Memory B cell (primary cell): Measurements from ENCODE around the gene BCR.

Experiments
- ATAC-seq: fragments of 150-1000 bp; cut with Tn5 transposase; 2 replicates; pipeline ENCODE4 v1.10.0; 2021; ENCODE audit warnings: low read depth, mild to moderate bottlenecking, moderate library complexity
- DNase-seq, 2 donors: peaks; one replicate each; pipeline ENCODE4 v3.0.0; 2022; ENCODE audit warnings: low spot score in 2 of 2
- H3K27ac Mint-ChIP-seq: one replicate; pipeline ENCODE4 v1.8.0; 2022; ENCODE audit warnings: mild to moderate bottlenecking, moderate library complexity, mixed read lengths
- H3K27me3 Mint-ChIP-seq: one replicate; pipeline ENCODE4 v1.8.0; 2022; ENCODE audit warnings: mixed read lengths
- H3K36me3 Mint-ChIP-seq: one replicate; pipeline ENCODE4 v1.8.0; 2022; ENCODE audit warnings: mild to moderate bottlenecking, mixed read lengths
- H3K4me1 Mint-ChIP-seq: one replicate; pipeline ENCODE4 v1.8.0; 2022; ENCODE audit warnings: mixed read lengths
- H3K4me3 Mint-ChIP-seq: one replicate; pipeline ENCODE4 v1.8.0; 2022; ENCODE audit warnings: mild to moderate bottlenecking, moderate library complexity, mixed read lengths
- H3K9me3 Mint-ChIP-seq: one replicate; pipeline ENCODE4 v1.8.0; 2022; ENCODE audit warnings: mixed read lengths

Gene BCR

DNA sequence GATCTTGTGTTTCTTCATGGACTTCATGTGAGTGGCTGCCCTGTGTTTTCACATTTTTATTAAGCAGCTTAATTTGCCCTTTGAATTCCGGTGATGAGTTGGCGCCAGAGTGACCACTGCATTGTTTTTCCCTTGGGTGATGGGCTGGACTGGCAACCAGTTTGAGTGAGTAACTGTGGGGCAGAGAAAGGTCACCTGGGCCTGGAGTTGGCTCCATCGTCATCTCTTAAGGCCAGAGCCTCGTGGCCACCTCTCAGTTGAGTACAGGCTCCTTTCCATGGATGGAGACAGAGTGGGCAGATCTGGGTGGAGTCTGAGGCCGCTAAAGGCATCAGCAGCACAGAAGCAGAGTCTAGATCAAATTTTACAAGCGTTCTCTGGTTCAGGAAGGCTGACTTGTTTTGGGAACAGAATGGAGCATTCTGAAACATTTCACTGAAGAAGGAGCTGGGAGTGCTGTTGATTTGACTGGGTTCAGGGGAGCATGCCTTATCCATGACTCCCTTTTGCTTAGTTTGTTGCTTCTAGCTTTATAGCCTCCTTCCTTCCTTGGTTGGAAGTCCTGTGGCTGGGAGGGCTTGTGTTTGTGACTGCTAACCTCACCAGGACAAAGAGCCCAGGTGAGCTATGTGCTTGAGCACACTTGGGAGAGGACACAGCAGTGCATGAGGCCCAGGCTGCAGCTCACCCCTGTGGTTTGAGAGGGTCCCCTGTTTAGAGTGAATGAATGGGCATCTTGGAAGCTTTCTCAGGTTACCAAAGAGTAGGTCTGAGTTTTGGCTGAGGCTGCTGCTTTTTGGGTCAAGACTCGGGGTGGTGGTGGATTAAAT is 7.8 kb downstream of the BCR start:
- Mint-ChIP-seq H3K4me1 (peaks cover 27% of the 10 kb centered on the region), H3K27me3 (no peaks in the 10 kb centered on the region), H3K4me3 (no peak overlapping the region), H3K9me3 (no peaks in the 10 kb centered on the region), H3K36me3 (peaks cover 11% of the 10 kb centered on the region), H3K27ac (no peak overlapping the region)
- DNase-seq (no peak), ATAC-seq (no peak)

DNA sequence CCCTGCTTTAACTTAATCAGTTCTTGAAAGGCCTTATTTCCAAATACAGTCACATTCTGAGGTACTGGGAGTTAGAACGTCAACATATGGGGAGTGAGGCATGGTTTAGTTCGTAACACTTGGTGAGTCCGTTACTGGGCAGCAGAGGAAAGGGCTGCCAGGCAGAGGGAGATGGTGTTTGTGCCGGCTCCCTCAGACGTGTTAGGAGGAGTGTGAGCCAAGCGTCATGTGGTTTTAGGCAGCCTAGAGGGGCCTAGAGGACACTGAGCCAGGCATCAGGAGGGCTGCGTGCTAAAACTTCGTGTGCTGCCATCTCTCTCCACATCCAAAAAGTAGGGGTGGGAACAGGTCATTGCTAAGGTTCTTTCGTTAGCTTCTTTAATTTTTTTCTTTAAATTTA is 10.2 kb downstream of the BCR start:
- DNase-seq = no peak
- Mint-ChIP-seq H3K27me3 (no peaks in the 10 kb centered on the region), H3K9me3 (no peaks in the 10 kb centered on the region), H3K4me3 (no peak overlapping the region), H3K4me1 (peaks cover 15% of the 10 kb centered on the region), H3K36me3 (peaks cover 11% of the 10 kb centered on the region), H3K27ac (no peak overlapping the region)
- ATAC-seq = no peak

DNA sequence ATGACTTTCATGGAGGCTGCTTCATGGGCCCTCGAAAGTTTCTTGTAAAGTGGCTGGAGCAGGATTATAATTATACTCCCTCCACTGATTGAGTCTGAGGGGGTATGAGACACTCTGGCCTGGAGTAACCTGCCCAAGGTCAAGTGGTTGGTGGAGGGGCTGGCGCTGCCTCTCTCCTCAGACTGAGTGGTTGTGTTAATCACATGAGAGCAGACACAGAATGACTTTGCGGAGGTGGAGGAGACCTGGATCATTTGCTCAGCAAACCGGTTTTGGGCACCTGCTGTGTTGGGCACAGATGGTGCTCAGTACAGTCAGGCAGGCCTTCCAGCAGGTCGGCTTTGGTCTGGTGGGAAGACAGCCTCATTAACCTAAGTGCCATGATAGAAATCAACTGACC is 11.8 kb downstream of the BCR start:
- Mint-ChIP-seq H3K27ac (no peak overlapping the region), H3K4me1 (peaks cover 8% of the 10 kb centered on the region), H3K36me3 (peaks cover 9% of the 10 kb centered on the region), H3K9me3 (no peaks in the 10 kb centered on the region), H3K27me3 (no peaks in the 10 kb centered on the region), H3K4me3 (no peak overlapping the region)
- no peak for DNase-seq
- ATAC-seq = no peak

DNA sequence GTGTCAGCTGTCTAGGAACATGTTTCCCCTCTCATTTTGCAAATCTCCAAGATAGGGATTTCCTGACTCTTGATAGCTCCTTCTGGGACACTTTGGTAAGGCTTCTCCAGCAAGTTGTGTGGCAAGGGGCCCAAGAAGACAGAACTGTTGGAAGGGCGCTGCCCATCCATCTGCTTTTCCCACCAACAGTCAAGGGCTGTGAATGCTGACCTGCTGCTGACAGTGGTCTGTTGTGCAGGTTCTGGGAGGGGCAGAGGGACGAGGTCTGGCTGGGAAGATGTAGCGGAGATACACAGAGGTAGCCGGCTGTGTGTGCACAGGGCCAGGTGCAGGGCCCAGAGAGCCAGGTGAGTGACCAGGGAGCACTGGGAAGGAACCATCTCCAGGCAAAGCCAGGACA is 12.2 kb downstream of the BCR start:
- Mint-ChIP-seq H3K36me3 (peaks cover 9% of the 10 kb centered on the region), H3K4me3 (no peak overlapping the region), H3K27me3 (no peaks in the 10 kb centered on the region), H3K27ac (no peak overlapping the region), H3K4me1 (peaks cover 11% of the 10 kb centered on the region), H3K9me3 (no peaks in the 10 kb centered on the region)
- DNase-seq = no peak
- ATAC-seq = no peak

DNA sequence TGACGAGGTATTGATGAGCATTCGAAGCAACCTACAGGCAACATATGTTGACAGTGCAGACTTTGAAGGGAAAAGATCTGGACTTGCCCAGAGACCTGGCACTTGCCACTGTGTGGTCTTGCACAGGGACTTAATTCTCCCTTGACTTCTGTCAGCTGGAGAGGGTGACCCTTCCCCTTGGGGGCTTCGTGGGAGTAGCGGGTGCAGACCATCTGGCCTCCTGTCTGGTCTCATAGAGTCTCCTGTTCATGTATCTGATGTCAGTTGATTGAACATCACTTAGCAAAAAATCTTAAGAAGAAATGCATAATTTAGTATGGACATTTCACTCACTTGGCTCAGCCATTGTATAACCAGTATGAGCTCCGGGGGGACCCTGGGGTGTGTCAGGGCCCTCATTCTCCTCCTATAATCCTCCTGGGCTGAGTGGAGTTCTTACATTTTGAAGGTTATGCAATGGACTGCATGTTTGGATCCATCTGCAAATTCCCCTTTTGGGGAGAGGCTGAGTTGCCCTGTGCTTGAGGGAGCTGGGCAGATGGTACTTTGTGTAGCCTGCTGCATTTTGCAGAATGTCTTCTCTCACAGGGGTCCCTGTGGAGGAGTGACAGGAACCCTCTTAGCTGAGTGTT is 13.0 kb downstream of the BCR start:
- Mint-ChIP-seq H3K27me3 (no peaks in the 10 kb centered on the region), H3K27ac (no peak overlapping the region), H3K4me3 (no peak overlapping the region), H3K36me3 (peaks cover 12% of the 10 kb centered on the region), H3K9me3 (no peaks in the 10 kb centered on the region), H3K4me1 (peaks cover 14% of the 10 kb centered on the region)
- ATAC-seq = no peak
- no peak for DNase-seq

DNA sequence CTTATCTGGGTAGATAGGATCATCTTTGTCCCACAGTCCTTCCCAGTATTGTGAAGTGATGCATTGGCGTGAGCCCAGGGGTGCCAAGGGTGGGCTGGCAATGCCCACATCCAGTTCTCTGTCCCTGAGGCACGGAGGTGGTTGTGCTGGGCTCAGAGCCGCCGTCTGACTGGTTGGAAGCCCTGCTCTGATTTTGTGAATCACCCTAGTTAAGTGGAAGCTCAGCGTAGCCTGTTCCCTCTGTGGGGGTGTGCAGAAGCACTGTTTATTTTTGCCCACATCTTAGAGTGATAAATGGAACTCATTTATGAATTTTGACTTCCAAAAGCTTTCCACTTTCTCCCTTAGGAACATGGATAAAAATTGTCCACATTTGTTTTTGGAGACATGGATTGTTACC is 13.6 kb downstream of the BCR start:
- Mint-ChIP-seq H3K4me3 (no peak overlapping the region), H3K36me3 (peaks cover 13% of the 10 kb centered on the region), H3K27me3 (no peaks in the 10 kb centered on the region), H3K4me1 (peaks cover 14% of the 10 kb centered on the region), H3K27ac (no peak overlapping the region), H3K9me3 (no peaks in the 10 kb centered on the region)
- ATAC-seq (no peak), DNase-seq (no peak)

DNA sequence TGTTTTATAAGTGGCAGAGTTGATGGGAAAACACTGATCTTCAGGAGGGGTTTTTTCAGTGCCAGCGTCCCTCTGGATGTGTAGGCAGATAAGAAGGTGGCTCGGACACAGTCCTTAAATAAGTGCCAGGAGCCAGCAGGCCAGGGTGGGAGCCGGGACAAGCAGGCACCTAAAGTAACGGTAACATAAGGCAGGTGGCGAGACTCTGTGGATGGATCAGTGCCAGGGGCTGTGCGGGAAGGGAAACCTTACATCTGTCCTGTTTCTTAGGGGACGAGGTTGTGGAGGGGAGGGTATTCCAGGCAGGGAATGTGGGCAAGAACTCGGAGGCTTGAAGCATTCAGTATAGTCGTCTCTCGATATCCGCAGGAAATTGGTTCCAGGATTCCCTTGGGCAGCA is 15.9 kb downstream of the BCR start:
- ATAC-seq (no peak), DNase-seq (no peak)
- H3K27me3 Mint-ChIP-seq = no peaks in the 10 kb centered on the region
- H3K9me3 Mint-ChIP-seq = no peaks in the 10 kb centered on the region
- no peak overlapping the region for H3K27ac Mint-ChIP-seq
- H3K36me3 Mint-ChIP-seq = peaks cover 9% of the 10 kb centered on the region
- no peak overlapping the region for H3K4me3 Mint-ChIP-seq
- H3K4me1 Mint-ChIP-seq = peaks cover 12% of the 10 kb centered on the region

DNA sequence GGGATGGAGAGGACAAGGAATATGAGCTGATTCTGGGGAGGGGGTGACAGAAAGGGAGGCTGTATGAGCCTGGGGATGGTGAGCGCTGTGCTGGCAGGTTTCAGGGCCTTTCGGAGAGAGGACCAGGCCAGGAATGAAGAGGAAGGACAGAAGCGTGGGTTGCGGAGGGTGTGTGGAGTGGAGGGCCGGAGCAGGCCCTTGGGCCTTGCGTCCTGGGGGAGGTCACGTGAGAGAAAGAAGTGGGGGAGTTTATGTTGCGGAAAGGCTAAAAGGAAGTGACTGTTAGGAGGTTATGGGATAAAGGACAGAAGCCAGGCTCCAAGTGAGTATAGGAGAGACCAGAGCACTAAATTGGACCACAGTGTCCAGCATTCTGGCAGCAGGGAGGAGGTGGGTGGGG is 17.5 kb downstream of the BCR start:
- no peak overlapping the region for H3K4me3 Mint-ChIP-seq

DNA sequence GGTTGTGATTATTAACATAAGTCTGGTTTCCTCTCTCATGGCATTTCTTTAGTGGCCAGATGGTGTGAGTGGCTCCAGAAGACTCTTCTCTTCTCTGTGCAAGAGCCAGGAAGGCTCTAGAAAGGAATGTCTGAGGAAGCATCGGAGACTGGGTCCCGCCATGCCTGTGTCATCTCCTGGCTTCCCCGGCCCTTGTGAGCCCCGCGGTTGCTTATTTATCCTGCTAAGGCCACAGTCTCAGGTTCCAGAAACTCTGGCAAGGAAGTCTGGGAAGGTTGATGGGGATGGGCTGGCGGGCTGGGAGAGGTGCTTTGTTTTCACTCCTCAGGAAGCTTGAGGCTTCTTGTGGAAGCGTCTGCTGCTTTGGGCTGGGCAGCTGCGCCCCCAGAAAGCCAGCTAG is 18.9 kb downstream of the BCR start:
- Mint-ChIP-seq H3K4me3 (no peak overlapping the region), H3K27ac (no peak overlapping the region), H3K27me3 (no peaks in the 10 kb centered on the region), H3K4me1 (peaks cover 10% of the 10 kb centered on the region), H3K9me3 (no peaks in the 10 kb centered on the region), H3K36me3 (peaks cover 6% of the 10 kb centered on the region)
- ATAC-seq (no peak), DNase-seq (no peak)

More for the DNA sequence above, 17.5 kb downstream of the BCR start:
- no peak for DNase-seq
- H3K27ac Mint-ChIP-seq = peak overlapping the region; percentile 74
- H3K27me3 Mint-ChIP-seq = no peaks in the 10 kb centered on the region
- peaks cover 6% of the 10 kb centered on the region for H3K36me3 Mint-ChIP-seq
- ATAC-seq = no peak
- peaks cover 12% of the 10 kb centered on the region for H3K4me1 Mint-ChIP-seq
- H3K9me3 Mint-ChIP-seq = no peaks in the 10 kb centered on the region

DNA sequence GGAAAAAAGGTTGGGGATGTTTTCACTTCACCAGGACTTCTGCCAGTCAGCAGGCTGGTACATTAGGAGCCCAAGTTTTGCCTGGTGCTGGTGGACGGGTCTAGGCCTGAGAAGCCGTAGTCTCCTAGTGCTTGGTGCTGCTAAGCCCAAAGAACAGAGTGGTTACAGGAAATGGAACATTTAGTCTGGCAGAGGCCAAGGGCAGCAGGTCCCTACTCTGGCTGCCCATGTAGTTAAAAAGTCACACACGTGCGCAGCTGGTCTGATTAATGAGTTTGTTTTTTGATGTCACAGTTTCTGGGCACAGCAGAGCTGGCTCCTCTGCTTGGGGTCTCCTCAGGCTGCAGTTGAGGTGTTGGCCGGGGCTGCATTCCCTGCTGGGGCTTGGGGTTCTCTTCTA is 20.6 kb downstream of the BCR start:
- peaks cover 10% of the 10 kb centered on the region for H3K4me1 Mint-ChIP-seq

DNA sequence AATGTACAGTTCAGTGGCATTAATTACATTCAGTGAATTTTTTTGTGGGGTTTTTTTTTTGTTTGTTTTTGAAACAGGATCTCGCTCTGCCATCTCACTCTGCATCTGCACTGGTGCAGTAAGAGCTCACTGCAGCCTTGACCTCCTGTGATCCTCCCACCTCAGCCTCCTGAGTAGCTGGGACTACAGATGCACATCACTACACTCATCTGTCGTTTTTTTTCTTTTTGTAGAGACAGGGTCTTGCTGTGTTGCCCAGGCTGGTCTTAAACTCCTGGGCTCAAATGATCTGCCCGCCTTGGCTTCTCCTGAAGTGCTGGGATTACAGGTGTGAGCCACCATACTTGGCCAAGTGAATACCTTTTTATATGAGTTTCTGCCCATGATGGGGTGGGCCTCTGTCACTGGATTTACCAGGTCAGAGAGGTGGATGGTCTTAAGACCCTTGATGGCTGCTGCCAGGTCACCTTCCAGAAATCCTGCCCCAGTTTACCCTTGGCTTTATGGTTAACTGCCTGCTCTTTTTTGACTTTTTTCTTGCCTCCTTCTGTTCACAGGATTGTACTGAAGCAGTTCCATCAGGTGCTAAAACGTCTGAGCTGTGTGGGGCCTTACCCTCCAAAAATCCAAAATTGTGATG is 22.6 kb downstream of the BCR start:
- peaks cover 15% of the 10 kb centered on the region for H3K4me1 Mint-ChIP-seq
- no peak overlapping the region for H3K27ac Mint-ChIP-seq
- ATAC-seq (no peak), DNase-seq (no peak)
- H3K4me3 Mint-ChIP-seq = no peak overlapping the region
- H3K36me3 Mint-ChIP-seq = peaks cover 8% of the 10 kb centered on the region
- H3K9me3 Mint-ChIP-seq = peaks cover 1% of the 10 kb centered on the region
- H3K27me3 Mint-ChIP-seq = peaks cover 1% of the 10 kb centered on the region

More for the DNA sequence above, 20.6 kb downstream of the BCR start:
- Mint-ChIP-seq H3K4me3 (no peak overlapping the region), H3K27ac (no peak overlapping the region), H3K27me3 (no peaks in the 10 kb centered on the region), H3K9me3 (no peaks in the 10 kb centered on the region), H3K36me3 (peaks cover 6% of the 10 kb centered on the region)
- no peak for DNase-seq
- no peak for ATAC-seq

DNA sequence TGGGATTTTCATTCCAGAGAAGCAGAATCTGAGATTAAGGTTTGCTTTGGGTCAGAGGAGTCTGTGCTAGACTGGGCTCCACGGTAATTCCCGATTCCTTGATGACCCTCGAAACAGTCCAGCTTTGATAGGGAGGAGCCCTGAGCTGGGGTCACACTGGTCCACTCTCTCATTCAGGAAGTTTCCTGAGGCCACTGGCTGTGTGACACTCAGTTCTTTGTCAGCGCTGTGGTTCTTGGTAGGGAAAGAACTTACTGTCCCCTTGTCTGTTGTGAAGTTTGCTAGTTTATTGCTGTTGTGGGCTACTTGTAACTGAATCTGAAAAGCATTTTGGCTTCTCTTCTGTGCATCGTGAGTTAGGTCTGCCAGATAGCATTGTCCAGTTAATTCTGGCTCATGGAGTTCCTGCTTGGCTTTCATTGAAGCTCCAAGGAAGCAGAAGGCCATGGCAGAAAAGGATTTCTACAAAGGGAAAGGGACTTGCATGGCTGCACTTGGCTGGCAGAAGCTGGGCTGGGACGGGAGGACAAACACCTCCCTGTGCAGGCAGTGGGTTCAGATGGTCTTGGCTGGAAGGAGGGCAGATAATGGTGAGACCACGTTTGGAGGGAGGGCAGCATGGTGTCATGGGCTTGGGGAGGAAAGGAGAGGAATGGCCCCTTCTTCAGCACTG is 23.3 kb downstream of the BCR start:
- Mint-ChIP-seq H3K9me3 (peaks cover 1% of the 10 kb centered on the region), H3K4me1 (peaks cover 17% of the 10 kb centered on the region), H3K27me3 (peaks cover 1% of the 10 kb centered on the region), H3K27ac (no peak overlapping the region), H3K4me3 (no peak overlapping the region), H3K36me3 (peaks cover 7% of the 10 kb centered on the region)
- DNase-seq = no peak
- ATAC-seq = no peak

DNA sequence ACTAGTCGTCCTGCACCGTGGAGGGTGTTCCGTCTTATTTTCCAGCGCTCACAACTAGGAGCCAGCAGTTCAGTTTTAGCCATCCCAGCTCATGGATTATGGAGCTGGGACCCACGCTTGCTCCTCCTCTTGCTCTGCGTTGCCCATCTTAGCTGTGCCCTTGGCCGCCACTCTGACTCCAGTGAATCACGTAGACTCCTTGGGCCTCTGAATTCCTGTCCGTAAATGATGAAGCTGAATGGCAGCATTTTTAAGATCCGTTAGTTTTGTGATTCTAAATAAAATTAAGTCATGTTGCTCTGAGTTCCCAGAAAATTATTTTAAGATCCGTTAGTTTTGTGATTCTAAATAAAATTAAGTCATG is 23.8 kb downstream of the BCR start:
- Mint-ChIP-seq H3K27me3 (peaks cover 1% of the 10 kb centered on the region), H3K36me3 (peaks cover 7% of the 10 kb centered on the region), H3K4me1 (peaks cover 21% of the 10 kb centered on the region), H3K27ac (no peak overlapping the region), H3K4me3 (no peak overlapping the region), H3K9me3 (peaks cover 1% of the 10 kb centered on the region)
- DNase-seq (no peak), ATAC-seq (no peak)

DNA sequence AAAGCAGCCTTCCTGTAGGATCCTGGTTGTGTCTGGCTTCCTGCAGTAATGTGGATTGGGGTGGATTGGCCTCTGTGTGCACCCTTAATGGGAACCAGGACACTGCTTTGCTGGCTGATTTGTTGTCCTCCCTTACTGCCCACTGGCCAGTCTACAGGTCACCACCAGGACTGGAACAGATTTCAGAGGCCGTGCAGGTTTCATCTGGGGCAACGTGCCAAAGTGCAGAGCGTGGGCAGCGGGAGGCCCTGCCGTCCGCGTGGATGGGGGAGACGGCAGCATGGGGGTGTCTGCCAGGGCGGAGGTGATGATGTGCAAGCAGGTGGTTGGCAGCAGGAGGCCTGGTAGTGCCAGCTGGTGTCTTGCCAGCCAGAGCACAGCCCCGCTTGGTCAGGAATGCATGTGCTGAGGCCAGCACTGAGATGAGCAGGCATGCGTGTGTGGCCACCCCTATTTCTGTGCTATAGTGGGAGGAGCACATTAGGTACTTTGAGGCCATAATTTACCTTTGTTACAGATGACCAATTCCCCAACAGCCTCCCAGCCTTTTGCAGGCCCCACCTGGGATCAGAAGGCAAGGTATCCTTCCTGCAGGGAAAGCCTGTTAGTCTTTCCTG is 24.3 kb downstream of the BCR start:
- Mint-ChIP-seq H3K4me1 (peaks cover 21% of the 10 kb centered on the region), H3K9me3 (peaks cover 1% of the 10 kb centered on the region), H3K36me3 (peaks cover 7% of the 10 kb centered on the region), H3K4me3 (no peak overlapping the region), H3K27ac (no peak overlapping the region), H3K27me3 (peaks cover 1% of the 10 kb centered on the region)
- DNase-seq (no peak), ATAC-seq (no peak)
